Ishikawa (cell line): ENCODE results near the gene LMOD2.

Experiments
- CEBPB ChIP-seq: IDR thresholded peaks from 2 replicates; pipeline ENCODE4 v1.6.1; 2012
- CREB1 ChIP-seq: IDR thresholded peaks from 2 replicates; pipeline ENCODE4 v1.6.1; 2012; ENCODE audit warnings: low read depth
- EGR1 ChIP-seq: IDR thresholded peaks from 2 replicates; pipeline ENCODE4 v1.6.1; 2012
- EP300 ChIP-seq: IDR thresholded peaks from 2 replicates; pipeline ENCODE4 v1.6.1; 2012; ENCODE audit warnings: borderline replicate concordance
- FOXM1 ChIP-seq: IDR thresholded peaks from 2 replicates; pipeline ENCODE4 v1.6.1; 2012; ENCODE audit warnings: low read depth, borderline replicate concordance
- NFIC ChIP-seq: IDR thresholded peaks from 2 replicates; pipeline ENCODE4 v1.6.1; 2012
- RAD21 ChIP-seq: IDR thresholded peaks from 2 replicates; pipeline ENCODE4 v1.6.1; 2012; ENCODE audit warnings: low read depth
- TAF1 ChIP-seq: IDR thresholded peaks from 2 replicates; pipeline ENCODE4 v1.6.1; 2012; ENCODE audit warnings: low read depth, mild to moderate bottlenecking
- TCF12 ChIP-seq: IDR thresholded peaks from 2 replicates; pipeline ENCODE4 v1.6.1; 2012; ENCODE audit warnings: low read depth
- TEAD4 ChIP-seq: IDR thresholded peaks from 2 replicates; pipeline ENCODE4 v1.6.1; 2012
- YY1 ChIP-seq: IDR thresholded peaks from 2 replicates; pipeline ENCODE4 v1.6.1; 2012; ENCODE audit warnings: low read depth
- ZBTB7A ChIP-seq: IDR thresholded peaks from 2 replicates; pipeline ENCODE4 v1.6.1; 2012; ENCODE audit warnings: low read depth
- TF ChIP-seq, protein P1 (sequence below): IDR thresholded peaks from 2 replicates; pipeline ENCODE4 v1.6.1; 2012; ENCODE audit warnings: low read depth, mild to moderate bottlenecking
- TF ChIP-seq, protein P2 (sequence below): IDR thresholded peaks from 2 replicates; pipeline ENCODE4 v1.6.1; 2012
- TF ChIP-seq, protein P3 (sequence below): IDR thresholded peaks from 2 replicates; pipeline ENCODE4 v1.6.1; 2012

Gene LMOD2

DNA sequence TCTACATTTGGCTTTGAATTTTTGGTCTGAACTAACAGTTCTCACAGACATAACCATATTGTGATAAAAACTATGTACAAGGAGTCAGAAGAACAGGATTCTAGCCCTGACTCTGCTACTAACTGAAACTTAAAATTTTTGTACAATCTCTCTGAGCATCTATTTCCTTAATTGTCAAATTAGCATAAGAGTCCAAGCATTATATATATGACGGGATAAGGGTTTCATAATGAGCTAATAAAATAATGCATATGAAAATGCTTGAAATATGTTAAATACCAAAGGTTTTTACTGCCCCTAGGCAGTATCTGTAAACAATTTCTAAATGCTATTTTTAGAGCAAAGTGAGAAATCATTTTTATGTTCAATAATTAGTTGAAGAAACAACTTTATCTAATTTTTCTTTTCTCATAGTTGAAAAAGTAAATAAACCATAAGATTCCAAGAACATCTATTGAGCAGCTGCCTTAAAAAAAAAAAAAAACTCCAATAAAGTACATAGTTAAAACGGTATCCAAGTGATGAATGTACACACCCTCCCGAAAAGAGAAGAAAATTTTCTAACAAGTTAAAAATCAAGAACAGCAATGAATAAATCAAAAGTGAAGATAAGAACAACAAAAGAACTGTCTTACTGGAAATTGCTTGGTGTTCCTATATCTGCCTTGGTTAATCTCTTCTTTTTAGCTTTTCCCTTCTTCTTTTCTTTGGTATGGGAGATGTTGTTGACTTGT lies 40.4 kb downstream of the LMOD2 start:
- TF ChIP-seq TEAD4, result no peak
- TF ChIP-seq, protein P1, sequence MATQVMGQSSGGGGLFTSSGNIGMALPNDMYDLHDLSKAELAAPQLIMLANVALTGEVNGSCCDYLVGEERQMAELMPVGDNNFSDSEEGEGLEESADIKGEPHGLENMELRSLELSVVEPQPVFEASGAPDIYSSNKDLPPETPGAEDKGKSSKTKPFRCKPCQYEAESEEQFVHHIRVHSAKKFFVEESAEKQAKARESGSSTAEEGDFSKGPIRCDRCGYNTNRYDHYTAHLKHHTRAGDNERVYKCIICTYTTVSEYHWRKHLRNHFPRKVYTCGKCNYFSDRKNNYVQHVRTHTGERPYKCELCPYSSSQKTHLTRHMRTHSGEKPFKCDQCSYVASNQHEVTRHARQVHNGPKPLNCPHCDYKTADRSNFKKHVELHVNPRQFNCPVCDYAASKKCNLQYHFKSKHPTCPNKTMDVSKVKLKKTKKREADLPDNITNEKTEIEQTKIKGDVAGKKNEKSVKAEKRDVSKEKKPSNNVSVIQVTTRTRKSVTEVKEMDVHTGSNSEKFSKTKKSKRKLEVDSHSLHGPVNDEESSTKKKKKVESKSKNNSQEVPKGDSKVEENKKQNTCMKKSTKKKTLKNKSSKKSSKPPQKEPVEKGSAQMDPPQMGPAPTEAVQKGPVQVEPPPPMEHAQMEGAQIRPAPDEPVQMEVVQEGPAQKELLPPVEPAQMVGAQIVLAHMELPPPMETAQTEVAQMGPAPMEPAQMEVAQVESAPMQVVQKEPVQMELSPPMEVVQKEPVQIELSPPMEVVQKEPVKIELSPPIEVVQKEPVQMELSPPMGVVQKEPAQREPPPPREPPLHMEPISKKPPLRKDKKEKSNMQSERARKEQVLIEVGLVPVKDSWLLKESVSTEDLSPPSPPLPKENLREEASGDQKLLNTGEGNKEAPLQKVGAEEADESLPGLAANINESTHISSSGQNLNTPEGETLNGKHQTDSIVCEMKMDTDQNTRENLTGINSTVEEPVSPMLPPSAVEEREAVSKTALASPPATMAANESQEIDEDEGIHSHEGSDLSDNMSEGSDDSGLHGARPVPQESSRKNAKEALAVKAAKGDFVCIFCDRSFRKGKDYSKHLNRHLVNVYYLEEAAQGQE, result no peak
- TF ChIP-seq TAF1, result no peak
- TF ChIP-seq ZBTB7A, result no peak
- TF ChIP-seq NFIC, result no peak
- TF ChIP-seq, protein P2, sequence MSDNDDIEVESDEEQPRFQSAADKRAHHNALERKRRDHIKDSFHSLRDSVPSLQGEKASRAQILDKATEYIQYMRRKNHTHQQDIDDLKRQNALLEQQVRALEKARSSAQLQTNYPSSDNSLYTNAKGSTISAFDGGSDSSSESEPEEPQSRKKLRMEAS, result no peak
- no peak for TF ChIP-seq CREB1

DNA sequence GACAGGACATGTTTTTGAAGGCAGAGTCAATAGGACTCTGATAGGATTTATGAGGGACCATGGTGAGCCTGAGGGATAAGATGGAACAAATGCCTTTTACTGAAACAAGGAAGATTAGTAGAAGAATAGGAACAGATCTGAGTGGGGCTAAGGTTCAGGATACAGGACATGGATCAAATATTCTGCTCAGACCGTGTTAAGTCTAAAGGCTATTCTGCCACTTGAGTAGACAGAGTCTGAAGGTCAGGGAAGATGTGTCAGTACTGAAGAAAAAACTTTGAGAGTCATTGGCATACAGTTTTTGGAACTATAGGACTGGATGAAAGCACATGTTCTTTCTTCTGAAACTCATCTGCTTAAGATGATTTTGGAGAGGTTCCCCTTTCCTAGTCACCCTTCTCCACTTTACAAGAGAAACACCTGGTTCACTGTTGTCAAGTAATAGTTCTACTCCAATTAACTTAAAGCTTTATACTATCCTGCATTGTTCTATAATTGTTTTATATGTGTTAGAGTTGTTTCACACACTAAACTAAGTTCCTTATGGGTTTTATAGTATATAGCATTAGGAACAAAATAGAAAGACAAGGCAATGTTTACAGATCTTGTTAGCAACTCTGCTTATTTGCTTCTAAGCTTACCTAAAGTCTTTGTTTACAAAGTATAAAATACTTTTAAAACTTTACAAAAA lies 49.7 kb downstream of the LMOD2 start:
- TF ChIP-seq, protein P3, sequence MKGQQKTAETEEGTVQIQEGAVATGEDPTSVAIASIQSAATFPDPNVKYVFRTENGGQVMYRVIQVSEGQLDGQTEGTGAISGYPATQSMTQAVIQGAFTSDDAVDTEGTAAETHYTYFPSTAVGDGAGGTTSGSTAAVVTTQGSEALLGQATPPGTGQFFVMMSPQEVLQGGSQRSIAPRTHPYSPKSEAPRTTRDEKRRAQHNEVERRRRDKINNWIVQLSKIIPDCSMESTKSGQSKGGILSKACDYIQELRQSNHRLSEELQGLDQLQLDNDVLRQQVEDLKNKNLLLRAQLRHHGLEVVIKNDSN, result no peak
- TF ChIP-seq TCF12 (no peak), CEBPB (no peak), FOXM1 (no peak), CREB1 (no peak), EP300 (no peak), ZBTB7A (no peak), TEAD4 (no peak), EGR1 (no peak), NFIC (no peak), RAD21 (no peak), YY1 (no peak), TAF1 (no peak)
- TF ChIP-seq, protein P2, result no peak
- TF ChIP-seq, protein P1, result no peak

DNA sequence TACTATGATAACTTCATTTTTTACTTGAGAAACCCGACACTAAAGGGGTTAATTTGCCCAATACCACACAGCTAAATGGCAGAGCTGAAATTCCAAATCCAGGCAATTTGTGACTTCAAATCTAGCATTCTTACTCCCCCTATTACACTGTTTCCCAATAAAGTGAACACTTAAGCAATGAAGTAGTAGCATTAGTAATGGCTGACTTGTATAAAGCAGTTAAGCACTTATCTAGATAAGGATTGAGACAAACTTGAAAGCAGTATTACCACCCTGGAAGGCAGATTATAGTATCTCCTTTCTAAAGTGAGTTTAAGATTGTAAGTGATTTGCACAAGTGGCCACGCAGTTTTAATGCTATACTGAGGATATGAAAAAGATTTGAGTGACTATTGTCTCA lies 53.9 kb downstream of the LMOD2 start:
- no peak for TF ChIP-seq TAF1
- no peak for TF ChIP-seq CEBPB
- TF ChIP-seq, protein P1, result no peak
- TF ChIP-seq EGR1, result no peak
- no peak for TF ChIP-seq EP300
- TF ChIP-seq TCF12, result no peak
- no peak for TF ChIP-seq RAD21
- TF ChIP-seq, protein P3, result no peak
- no peak for TF ChIP-seq CREB1
- no peak for TF ChIP-seq NFIC
- TF ChIP-seq, protein P2, result no peak

DNA sequence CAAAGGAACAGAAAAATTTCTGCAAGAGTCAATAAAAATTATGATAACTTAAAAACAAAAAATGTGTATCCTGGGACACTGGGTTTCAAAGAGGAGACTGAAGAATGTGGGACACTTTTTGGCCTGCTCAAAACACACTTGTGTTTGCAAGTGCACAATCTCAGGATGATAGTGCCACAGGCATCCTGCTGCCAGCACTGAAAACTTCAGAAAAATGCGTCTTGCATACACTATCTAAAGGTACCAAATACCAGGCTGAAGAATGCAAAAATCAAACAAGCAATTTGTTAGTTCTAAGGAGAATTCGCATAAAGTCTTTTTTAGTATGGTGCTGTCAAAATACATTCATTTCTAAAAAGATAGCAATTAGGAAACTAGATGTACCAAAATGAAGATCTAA lies 55.0 kb downstream of the LMOD2 start:
- TF ChIP-seq TCF12 (no peak), FOXM1 (no peak), TEAD4 (no peak), CREB1 (no peak), ZBTB7A (no peak), RAD21 (no peak), NFIC (no peak), TAF1 (no peak), EP300 (no peak)
